OCI-LY3 (cell line): ENCODE data around the gene ZEB2.

Source experiments
- CTCF ChIP-seq: fragments of 200-600, 300-600 bp; sonication (generic); IDR thresholded peaks from 2 replicates; pipeline ENCODE4 v1.5.1; 2014; ENCODE audit warnings: antibody characterized with exemption, low read length, low read depth
- EZH2phosphoT487 ChIP-seq: fragments of 200-600 bp; shearing (Covaris generic); IDR thresholded peaks from 2 replicates; pipeline ENCODE4 v1.6.1; 2018; ENCODE audit warnings: antibody characterized with exemption, mixed run types, low read depth

- TF ChIP-seq CTCF (peak; percentile 68), EZH2phosphoT487 (no peak)
Measured at GRCh38 chr2:144519934-144520731, at the start of gene ZEB2.
